Lower leg skin (tissue), 3 donors: ENCODE data around the gene COL4A1.

ENCODE experiments used
- POLR2A ChIP-seq, 2 donors: fragments of 450-650 bp; IDR thresholded peaks; one replicate each; pipeline ENCODE4 v1.6.1; 2016 to 2017; ENCODE audit warnings: antibody characterized with exemption in 2 of 2, mild to moderate bottlenecking in 1 of 2, moderate library complexity in 1 of 2
- TF ChIP-seq, protein P1 (sequence below), 3 donors: fragments of 450-650 bp; IDR thresholded peaks; one replicate each; pipeline ENCODE4 v1.5.1; 2016; ENCODE audit warnings: antibody characterized with exemption in 3 of 3, mild to moderate bottlenecking in 3 of 3, moderate library complexity in 2 of 3

DNA sequence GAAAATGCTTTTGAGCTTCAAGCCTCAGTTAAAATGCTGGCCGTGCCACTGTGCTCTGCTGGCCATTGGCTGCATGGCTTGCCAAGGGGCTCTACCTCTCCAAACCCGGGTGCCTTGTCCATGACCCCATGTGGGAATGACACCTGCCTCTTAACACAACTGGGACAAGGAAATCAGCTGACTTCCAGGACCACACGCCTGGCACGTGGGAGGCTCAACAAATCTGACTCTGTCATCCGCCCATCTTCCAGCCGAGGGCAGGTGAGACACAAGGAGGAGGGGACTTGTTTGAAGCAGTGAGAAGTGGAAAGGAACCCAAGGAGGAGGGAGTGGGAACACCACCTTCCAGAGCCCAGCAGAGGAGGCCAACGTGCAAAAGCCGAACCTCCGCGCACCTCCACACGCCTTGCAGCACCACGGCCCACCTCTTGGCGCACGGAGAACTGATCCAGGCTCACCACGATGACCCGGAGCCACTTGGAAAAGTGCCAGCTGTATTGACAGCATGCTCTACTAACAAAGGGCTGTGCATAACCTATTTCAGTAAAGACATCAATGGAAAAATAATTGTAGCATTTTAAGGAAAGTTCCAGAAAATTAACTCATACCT is 38.3 kb downstream of the COL4A1 start:
- TF ChIP-seq POLR2A (IDR thresholded peaks at IDR 0.05), result no peak
- TF ChIP-seq, protein P1, sequence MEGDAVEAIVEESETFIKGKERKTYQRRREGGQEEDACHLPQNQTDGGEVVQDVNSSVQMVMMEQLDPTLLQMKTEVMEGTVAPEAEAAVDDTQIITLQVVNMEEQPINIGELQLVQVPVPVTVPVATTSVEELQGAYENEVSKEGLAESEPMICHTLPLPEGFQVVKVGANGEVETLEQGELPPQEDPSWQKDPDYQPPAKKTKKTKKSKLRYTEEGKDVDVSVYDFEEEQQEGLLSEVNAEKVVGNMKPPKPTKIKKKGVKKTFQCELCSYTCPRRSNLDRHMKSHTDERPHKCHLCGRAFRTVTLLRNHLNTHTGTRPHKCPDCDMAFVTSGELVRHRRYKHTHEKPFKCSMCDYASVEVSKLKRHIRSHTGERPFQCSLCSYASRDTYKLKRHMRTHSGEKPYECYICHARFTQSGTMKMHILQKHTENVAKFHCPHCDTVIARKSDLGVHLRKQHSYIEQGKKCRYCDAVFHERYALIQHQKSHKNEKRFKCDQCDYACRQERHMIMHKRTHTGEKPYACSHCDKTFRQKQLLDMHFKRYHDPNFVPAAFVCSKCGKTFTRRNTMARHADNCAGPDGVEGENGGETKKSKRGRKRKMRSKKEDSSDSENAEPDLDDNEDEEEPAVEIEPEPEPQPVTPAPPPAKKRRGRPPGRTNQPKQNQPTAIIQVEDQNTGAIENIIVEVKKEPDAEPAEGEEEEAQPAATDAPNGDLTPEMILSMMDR (IDR thresholded peaks at IDR 0.05), result no peak
